OCI-LY1 (cell line): ENCODE results near the gene SC5D.

Source experiments
- H2AFZ ChIP-seq: fragments of 200-600 bp; sonication (generic), shearing (Covaris generic); 2 replicates; pipeline ENCODE4 v1.6.0; 2014; ENCODE audit warnings: antibody characterized with exemption, mild to moderate bottlenecking, low read length
- H3F3A ChIP-seq: fragments of 200-600 bp; sonication (generic), shearing (Covaris generic); 2 replicates; pipeline ENCODE4 v1.6.0; 2014; ENCODE audit warnings: mild to moderate bottlenecking, antibody characterized with exemption, low read length, moderate library complexity; ENCODE audit not compliant: insufficient read depth
- H3K27ac ChIP-seq: fragments of 200-600 bp; sonication (generic); 2 replicates; pipeline ENCODE4 v1.5.1; 2014; ENCODE audit warnings: low read length, mixed run types, mild to moderate bottlenecking, low read depth; ENCODE audit not compliant: poor library complexity, severe bottlenecking
- H3K27me3 ChIP-seq: fragments of 200-600 bp; sonication (generic); 2 replicates; pipeline ENCODE4 v1.6.0; 2014; ENCODE audit warnings: antibody characterized with exemption, mild to moderate bottlenecking, low read length, moderate library complexity; ENCODE audit not compliant: insufficient read depth
- H3K36me3 ChIP-seq: fragments of 200-600 bp; sonication (generic); 2 replicates; pipeline ENCODE4 v1.6.1; 2014; ENCODE audit warnings: mild to moderate bottlenecking, antibody characterized with exemption, low read length, moderate library complexity, mixed read lengths; ENCODE audit not compliant: insufficient read depth
- H3K4me1 ChIP-seq: fragments of 200-600 bp; sonication (generic); 2 replicates; pipeline ENCODE4 v1.5.1; 2014; ENCODE audit warnings: mild to moderate bottlenecking, low read length, moderate library complexity; ENCODE audit not compliant: insufficient read depth, severe bottlenecking
- H3K4me2 ChIP-seq: fragments of 200-600 bp; sonication (generic), shearing (Covaris generic); 2 replicates; pipeline ENCODE4 v1.6.1; 2014; ENCODE audit warnings: low read length
- H3K4me3 ChIP-seq: fragments of 200-600 bp; sonication (generic); 2 replicates; pipeline ENCODE4 v1.5.1; 2014; ENCODE audit warnings: low read length, low read depth, mild to moderate bottlenecking, mixed read lengths; ENCODE audit not compliant: poor library complexity, severe bottlenecking
- H3K79me2 ChIP-seq: fragments of 200-600 bp; shearing (Covaris generic); 2 replicates; pipeline ENCODE4 v1.6.1; 2016; ENCODE audit warnings: mixed run types, low read length, mixed read lengths; ENCODE audit not compliant: insufficient read depth
- H3K9ac ChIP-seq: fragments of 200-600 bp; sonication (generic), shearing (Covaris generic); 2 replicates; pipeline ENCODE4 v1.6.1; 2014; ENCODE audit warnings: mild to moderate bottlenecking, low read length, mixed read lengths
- H3K9me2 ChIP-seq: fragments of 200-600 bp; sonication (generic), shearing (Covaris generic); 2 replicates; pipeline ENCODE4 v1.6.1; 2014; ENCODE audit warnings: low read depth, mild to moderate bottlenecking, low read length, mixed read lengths
- H3K9me3 ChIP-seq: fragments of 200-600 bp; shearing (Covaris generic); 2 replicates; pipeline ENCODE4 v1.6.1; 2014; ENCODE audit warnings: low read length, mixed read lengths
- H4K20me1 ChIP-seq: fragments of 200-600 bp; sonication (generic), shearing (Covaris generic); 2 replicates; pipeline ENCODE4 v1.6.0; 2016; ENCODE audit warnings: mild to moderate bottlenecking, low read length; ENCODE audit not compliant: insufficient read depth
- EZH2 ChIP-seq: fragments of 200-600 bp; sonication (generic), shearing (Covaris generic); IDR thresholded peaks from 2 replicates; pipeline ENCODE4 v1.8.0; 2017; ENCODE audit warnings: borderline replicate concordance, mixed run types, mild to moderate bottlenecking, antibody characterized with exemption, low read length, moderate library complexity, mixed read lengths
- TF ChIP-seq, protein P1 (sequence below): fragments of 200-600 bp; sonication (generic), shearing (Covaris generic); IDR thresholded peaks from 2 replicates; pipeline ENCODE4 v1.5.1; 2017; ENCODE audit warnings: mild to moderate bottlenecking, antibody characterized with exemption, low read length, moderate library complexity, mixed read lengths

Gene SC5D

DNA sequence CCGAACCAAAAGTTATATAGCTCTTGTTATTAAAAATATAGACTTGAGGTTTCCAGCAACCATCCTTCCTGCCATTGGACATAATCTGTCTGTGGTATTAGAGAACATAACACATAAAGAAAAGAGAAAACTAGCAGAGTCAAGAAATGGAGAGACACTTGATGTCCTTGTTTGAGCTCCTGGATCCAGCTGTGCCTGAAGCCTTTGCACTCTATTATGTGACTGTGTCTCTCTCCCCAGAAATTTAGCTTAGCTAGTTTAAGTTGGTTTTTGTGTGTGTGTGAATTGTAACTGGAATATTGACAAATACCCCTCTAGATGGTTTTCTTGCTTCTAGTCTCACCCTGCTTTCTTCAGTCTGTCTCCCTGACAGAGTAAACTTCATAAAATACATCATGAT is 61.6 kb downstream of the SC5D start:
- no peak overlapping the region for H3K4me2 ChIP-seq
- no peaks in the 10 kb centered on the region for H3K9me2 ChIP-seq
- no peaks in the 10 kb centered on the region for H4K20me1 ChIP-seq
- no peaks in the 10 kb centered on the region for H3K79me2 ChIP-seq
- H3K9ac ChIP-seq, result no peak overlapping the region
- H2AFZ ChIP-seq, result no peak overlapping the region
- no peak overlapping the region for H3K27ac ChIP-seq
- H3K4me3 ChIP-seq, result no peak overlapping the region
- TF ChIP-seq, protein P1, sequence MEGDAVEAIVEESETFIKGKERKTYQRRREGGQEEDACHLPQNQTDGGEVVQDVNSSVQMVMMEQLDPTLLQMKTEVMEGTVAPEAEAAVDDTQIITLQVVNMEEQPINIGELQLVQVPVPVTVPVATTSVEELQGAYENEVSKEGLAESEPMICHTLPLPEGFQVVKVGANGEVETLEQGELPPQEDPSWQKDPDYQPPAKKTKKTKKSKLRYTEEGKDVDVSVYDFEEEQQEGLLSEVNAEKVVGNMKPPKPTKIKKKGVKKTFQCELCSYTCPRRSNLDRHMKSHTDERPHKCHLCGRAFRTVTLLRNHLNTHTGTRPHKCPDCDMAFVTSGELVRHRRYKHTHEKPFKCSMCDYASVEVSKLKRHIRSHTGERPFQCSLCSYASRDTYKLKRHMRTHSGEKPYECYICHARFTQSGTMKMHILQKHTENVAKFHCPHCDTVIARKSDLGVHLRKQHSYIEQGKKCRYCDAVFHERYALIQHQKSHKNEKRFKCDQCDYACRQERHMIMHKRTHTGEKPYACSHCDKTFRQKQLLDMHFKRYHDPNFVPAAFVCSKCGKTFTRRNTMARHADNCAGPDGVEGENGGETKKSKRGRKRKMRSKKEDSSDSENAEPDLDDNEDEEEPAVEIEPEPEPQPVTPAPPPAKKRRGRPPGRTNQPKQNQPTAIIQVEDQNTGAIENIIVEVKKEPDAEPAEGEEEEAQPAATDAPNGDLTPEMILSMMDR, result no peak
- TF ChIP-seq EZH2, result no peak
- no peaks in the 10 kb centered on the region for H3K27me3 ChIP-seq
- H3K4me1 ChIP-seq, result peaks cover 7% of the 10 kb centered on the region
- H3K36me3 ChIP-seq, result no peaks in the 10 kb centered on the region
- H3F3A ChIP-seq, result no peaks in the 10 kb centered on the region
- H3K9me3 ChIP-seq, result no peaks in the 10 kb centered on the region

DNA sequence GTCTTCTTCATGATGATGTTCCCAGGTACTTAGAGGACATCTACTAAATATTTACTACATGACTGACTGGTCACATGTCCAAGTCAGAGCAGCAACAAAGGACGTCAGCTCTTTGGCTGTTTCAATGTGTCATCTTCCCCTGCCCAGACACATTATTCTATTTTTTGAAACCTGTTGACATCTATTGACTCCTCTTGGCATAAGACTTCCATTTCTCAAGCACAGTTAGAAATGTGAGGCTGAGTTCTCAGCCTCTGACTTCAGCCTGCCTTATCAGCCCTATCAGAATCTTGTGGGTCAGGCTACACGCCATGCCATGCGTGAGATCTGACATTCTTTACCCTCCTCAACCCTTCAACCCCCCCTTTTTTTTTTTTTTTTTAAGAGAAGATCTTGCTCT is 63.8 kb downstream of the SC5D start:
- no peaks in the 10 kb centered on the region for H4K20me1 ChIP-seq
- no peak overlapping the region for H3K27ac ChIP-seq
- H3K27me3 ChIP-seq, result no peaks in the 10 kb centered on the region
- no peak overlapping the region for H2AFZ ChIP-seq
- no peaks in the 10 kb centered on the region for H3K79me2 ChIP-seq
- H3K36me3 ChIP-seq, result no peaks in the 10 kb centered on the region
- H3K4me3 ChIP-seq, result no peak overlapping the region
- no peak overlapping the region for H3K9ac ChIP-seq
- no peaks in the 10 kb centered on the region for H3F3A ChIP-seq
- H3K4me2 ChIP-seq, result no peak overlapping the region
- peaks cover 15% of the 10 kb centered on the region for H3K4me1 ChIP-seq
- no peaks in the 10 kb centered on the region for H3K9me2 ChIP-seq
- no peak for TF ChIP-seq EZH2
- TF ChIP-seq, protein P1, result no peak
- no peaks in the 10 kb centered on the region for H3K9me3 ChIP-seq
